WTC11 (cell line): ENCODE measurements around the gene ZNF385A. TPM values are rescaled to one million over a fixed set of nuclear protein-coding genes. Genes with fewer than 3 reads are reported as not detected.

Source experiments
- ATAC-seq: fragments of 200-7000 bp; cut with Tn5 transposase; 2 replicates; pipeline ENCODE4 v1.10.0; 2021; ENCODE audit warnings: mild to moderate bottlenecking, moderate library complexity
- CTCF ChIA-PET: fragments of 300-600 bp; sonication (Branson Sonifier 250); formaldehyde crosslinking; loops from one replicate; lab custom pipeline; 2021; ENCODE audit warnings: antibody characterized with exemption; lab: Charles Lee
- POLR2A ChIA-PET: fragments of 350-600 bp; sonication (Branson Sonifier 250); formaldehyde crosslinking; loops from one replicate; lab custom pipeline; 2021; ENCODE audit warnings: antibody characterized with exemption; lab: Charles Lee
- DNase-seq: peaks from one replicate; pipeline ENCODE4 v3.0.0; 2021; ENCODE audit warnings: low spot score
- H3K27ac Mint-ChIP-seq: 2 replicates; pipeline ENCODE4 v1.8.0; 2021; ENCODE audit warnings: mixed read lengths
- H3K27me3 Mint-ChIP-seq: 2 replicates; pipeline ENCODE4 v1.8.0; 2021; ENCODE audit warnings: low read depth, mild to moderate bottlenecking, moderate library complexity, mixed read lengths
- H3K36me3 Mint-ChIP-seq: 2 replicates; pipeline ENCODE4 v1.8.0; 2021; ENCODE audit warnings: mixed read lengths
- H3K4me1 Mint-ChIP-seq: 2 replicates; pipeline ENCODE4 v1.8.0; 2022; ENCODE audit warnings: mixed read lengths
- H3K4me3 Mint-ChIP-seq: 2 replicates; pipeline ENCODE4 v1.8.0; 2021; ENCODE audit warnings: mild to moderate bottlenecking, moderate library complexity, mixed read lengths
- H3K9me3 Mint-ChIP-seq: 2 replicates; pipeline ENCODE4 v1.8.0; 2021; ENCODE audit warnings: mixed read lengths
- ELF4 ChIP-seq: sonication (generic); formaldehyde crosslinking; IDR thresholded peaks from 2 replicates; pipeline ENCODE4 v1.8.1; 2022; ENCODE audit warnings: low read depth, mild to moderate bottlenecking, moderate library complexity, missing genetic modification reagents
- ESRRA ChIP-seq: sonication (generic); formaldehyde crosslinking; IDR thresholded peaks from 2 replicates; pipeline ENCODE4 v1.8.1; 2022; ENCODE audit warnings: mild to moderate bottlenecking, missing genetic modification reagents, borderline replicate concordance
- ETV6 ChIP-seq: sonication (generic); formaldehyde crosslinking; IDR thresholded peaks from 2 replicates; pipeline ENCODE4 v1.8.1; 2022; ENCODE audit warnings: mild to moderate bottlenecking, missing genetic modification reagents
- NR1H2 ChIP-seq: sonication (generic); formaldehyde crosslinking; IDR thresholded peaks from 2 replicates; pipeline ENCODE4 v1.9.0; 2021; ENCODE audit warnings: mild to moderate bottlenecking, moderate library complexity, missing genetic modification reagents
- PRRX2 ChIP-seq: fragments of 250-450 bp; sonication (Bioruptor Pico); IDR thresholded peaks from 2 replicates; pipeline ENCODE4 v1.8.0; 2021; ENCODE audit warnings: mild to moderate bottlenecking
- RORB ChIP-seq: fragments of 250-450 bp; sonication (Bioruptor Pico); IDR thresholded peaks from 2 replicates; pipeline ENCODE4 v1.9.0; 2021; ENCODE audit warnings: mild to moderate bottlenecking
- SOX15 ChIP-seq: fragments of 250-450 bp; sonication (Bioruptor Pico); IDR thresholded peaks from 2 replicates; pipeline ENCODE4 v1.9.0; 2021; ENCODE audit warnings: mild to moderate bottlenecking
- ZNF232 ChIP-seq: sonication (generic); formaldehyde crosslinking; IDR thresholded peaks from 2 replicates; pipeline ENCODE4 v1.8.0; 2022; ENCODE audit warnings: mild to moderate bottlenecking, missing genetic modification reagents
- ZNF671 ChIP-seq: fragments of 250-450 bp; sonication (Bioruptor Pico); IDR thresholded peaks from 2 replicates; pipeline ENCODE4 v1.8.0; 2021; ENCODE audit warnings: mild to moderate bottlenecking
- total RNA-seq: library from RNA; stranded (reverse); gene quantifications from 3 replicates; pipeline ENCODE4 v1.2.3, GENCODE V29; 2021
- TF ChIP-seq, protein P1 (sequence below): sonication (generic); formaldehyde crosslinking; IDR thresholded peaks from 2 replicates; pipeline ENCODE4 v1.8.0; 2022; ENCODE audit warnings: mild to moderate bottlenecking, missing genetic modification reagents
- TF ChIP-seq, protein P2 (sequence below): fragments of 200-600 bp; IDR thresholded peaks from 2 replicates; pipeline ENCODE4 v1.8.0; 2022; ENCODE audit warnings: antibody characterized with exemption
- TF ChIP-seq, protein P3 (sequence below): fragments of 250-450 bp; sonication (Bioruptor Pico); IDR thresholded peaks from 2 replicates; pipeline ENCODE4 v1.9.0; 2021; ENCODE audit warnings: mild to moderate bottlenecking
- TF ChIP-seq, protein P4 (sequence below): sonication (generic); formaldehyde crosslinking; IDR thresholded peaks from 2 replicates; pipeline ENCODE4 v1.8.0; 2022; ENCODE audit warnings: mild to moderate bottlenecking, missing genetic modification reagents
- TF ChIP-seq, protein P5 (sequence below): sonication (generic); formaldehyde crosslinking; IDR thresholded peaks from 2 replicates; pipeline ENCODE4 v1.8.0; 2023; ENCODE audit warnings: missing genetic modification reagents
- TF ChIP-seq, protein P6 (sequence below): sonication (generic); formaldehyde crosslinking; IDR thresholded peaks from 2 replicates; pipeline ENCODE4 v1.8.1; 2022; ENCODE audit warnings: low read depth, mild to moderate bottlenecking, moderate library complexity, missing genetic modification reagents, borderline replicate concordance

The ZNF385A gene
- total RNA-seq, 1 experiment from 2014 or later = 23.5 TPM

DNA sequence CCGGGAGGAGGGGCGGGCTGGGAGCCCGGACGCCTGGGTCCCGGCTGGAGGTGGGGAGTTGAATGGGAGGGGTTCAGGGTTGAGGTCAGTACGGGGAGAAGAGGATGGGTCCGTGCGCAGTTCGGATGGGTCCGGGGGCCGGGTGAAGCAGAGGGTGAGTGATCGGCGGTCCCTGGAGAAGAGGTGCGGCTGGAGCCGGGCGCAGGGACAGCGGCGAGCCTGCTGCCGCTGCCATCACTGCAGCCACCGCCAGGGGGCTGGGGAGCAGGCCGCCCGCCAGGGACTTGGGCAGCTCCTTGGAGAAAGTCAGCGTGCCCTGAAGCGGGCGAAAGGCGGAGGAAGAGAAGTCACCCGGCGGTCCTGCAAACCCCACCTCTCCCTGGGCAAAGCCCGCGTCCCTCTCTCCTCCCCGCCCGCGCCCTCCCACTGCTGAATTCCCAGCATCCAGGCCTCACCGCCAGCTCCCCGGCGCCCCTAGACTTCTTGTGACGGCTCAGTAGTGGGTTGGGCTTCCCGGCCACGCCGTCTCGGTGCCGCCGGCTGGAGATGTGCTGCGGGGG is 14.3 kb downstream of the ZNF385A start:
- ChIA-PET POLR2A (interaction anchor here (0.5 to 1.3 kb wide), 4 partner anchors 11 to 156 kb away, joined by 3 to 8 read pairs (median 4); no protein-coding TSS in a partner anchor), CTCF (interaction anchor here (0.6 to 2.9 kb wide), 52 partner anchors 10 to 241 kb away, joined by 3 to 167 read pairs (median 5); partner anchors contain the start of genes COPZ1, GTSF1, NCKAP1L and NFE2)
- Mint-ChIP-seq H3K27ac (no peak overlapping the region), H3K4me3 (peak overlapping the region; percentile 63), H3K27me3 (peaks cover 39% of the 10 kb centered on the region), H3K9me3 (no peaks in the 10 kb centered on the region), H3K4me1 (peaks cover 24% of the 10 kb centered on the region), H3K36me3 (peaks cover 20% of the 10 kb centered on the region)
- ATAC-seq = peak; percentile 84
- TF ChIP-seq PRRX2 (CRISPR knock-in tag) (no peak), RORB (no peak), SOX15 (CRISPR knock-in tag) (no peak)
- TF ChIP-seq, protein P1, sequence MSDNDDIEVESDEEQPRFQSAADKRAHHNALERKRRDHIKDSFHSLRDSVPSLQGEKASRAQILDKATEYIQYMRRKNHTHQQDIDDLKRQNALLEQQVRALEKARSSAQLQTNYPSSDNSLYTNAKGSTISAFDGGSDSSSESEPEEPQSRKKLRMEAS (CRISPR knock-in tag) = peak; percentile 44; the same call in 1 of the 2 replicates
- TF ChIP-seq, protein P2, sequence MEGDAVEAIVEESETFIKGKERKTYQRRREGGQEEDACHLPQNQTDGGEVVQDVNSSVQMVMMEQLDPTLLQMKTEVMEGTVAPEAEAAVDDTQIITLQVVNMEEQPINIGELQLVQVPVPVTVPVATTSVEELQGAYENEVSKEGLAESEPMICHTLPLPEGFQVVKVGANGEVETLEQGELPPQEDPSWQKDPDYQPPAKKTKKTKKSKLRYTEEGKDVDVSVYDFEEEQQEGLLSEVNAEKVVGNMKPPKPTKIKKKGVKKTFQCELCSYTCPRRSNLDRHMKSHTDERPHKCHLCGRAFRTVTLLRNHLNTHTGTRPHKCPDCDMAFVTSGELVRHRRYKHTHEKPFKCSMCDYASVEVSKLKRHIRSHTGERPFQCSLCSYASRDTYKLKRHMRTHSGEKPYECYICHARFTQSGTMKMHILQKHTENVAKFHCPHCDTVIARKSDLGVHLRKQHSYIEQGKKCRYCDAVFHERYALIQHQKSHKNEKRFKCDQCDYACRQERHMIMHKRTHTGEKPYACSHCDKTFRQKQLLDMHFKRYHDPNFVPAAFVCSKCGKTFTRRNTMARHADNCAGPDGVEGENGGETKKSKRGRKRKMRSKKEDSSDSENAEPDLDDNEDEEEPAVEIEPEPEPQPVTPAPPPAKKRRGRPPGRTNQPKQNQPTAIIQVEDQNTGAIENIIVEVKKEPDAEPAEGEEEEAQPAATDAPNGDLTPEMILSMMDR = peak; percentile 98
- DNase-seq = peak; percentile 89

DNA sequence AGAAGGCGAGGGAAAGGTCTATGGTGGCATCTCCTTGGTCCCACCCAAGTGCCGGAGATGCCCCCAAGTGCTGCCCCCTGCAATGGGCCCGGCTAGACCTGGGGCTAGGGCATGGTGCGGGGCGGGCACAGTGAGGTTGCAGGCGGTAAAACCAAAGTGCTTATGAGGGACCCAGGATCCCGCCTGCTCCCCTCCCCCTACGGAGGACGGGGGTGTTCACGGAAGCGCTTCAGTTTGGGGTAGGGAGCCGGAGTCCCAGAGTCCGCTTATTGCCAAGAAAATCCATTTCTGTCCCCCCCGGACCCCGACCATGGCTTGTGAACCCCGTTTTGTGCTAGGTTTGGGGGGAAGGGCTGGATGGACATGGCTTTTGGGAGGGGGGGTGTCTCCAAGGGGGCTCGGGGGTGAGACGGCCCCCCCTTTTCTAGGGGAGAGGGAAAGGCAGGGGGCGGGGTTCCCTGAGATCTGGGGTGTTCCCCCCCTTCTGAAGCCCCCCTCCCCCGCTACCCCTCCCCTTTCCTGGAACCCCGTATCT is 14.9 kb downstream of the ZNF385A start:
- Mint-ChIP-seq H3K36me3 (peaks cover 20% of the 10 kb centered on the region), H3K4me3 (peak overlapping the region; percentile 75), H3K9me3 (no peaks in the 10 kb centered on the region), H3K4me1 (peaks cover 24% of the 10 kb centered on the region), H3K27ac (no peak overlapping the region), H3K27me3 (peaks cover 42% of the 10 kb centered on the region)
- ChIA-PET CTCF (interaction anchor here (0.7 to 2.9 kb wide), 39 partner anchors 10 to 205 kb away, joined by 3 to 167 read pairs (median 7); partner anchors contain the start of genes COPZ1, GTSF1, NFE2 and ZNF385A), POLR2A (interaction anchor here (1.3 kb wide), 1 partner anchor 18 kb away, joined by 8 read pairs; no protein-coding TSS in a partner anchor)
- no peak for DNase-seq
- ATAC-seq = no peak
- TF ChIP-seq ZNF671 (CRISPR knock-in tag) = no peak
- TF ChIP-seq, protein P1 (CRISPR knock-in tag) = no peak
- no peak for TF ChIP-seq NR1H2 (CRISPR knock-in tag)
- TF ChIP-seq, protein P3, sequence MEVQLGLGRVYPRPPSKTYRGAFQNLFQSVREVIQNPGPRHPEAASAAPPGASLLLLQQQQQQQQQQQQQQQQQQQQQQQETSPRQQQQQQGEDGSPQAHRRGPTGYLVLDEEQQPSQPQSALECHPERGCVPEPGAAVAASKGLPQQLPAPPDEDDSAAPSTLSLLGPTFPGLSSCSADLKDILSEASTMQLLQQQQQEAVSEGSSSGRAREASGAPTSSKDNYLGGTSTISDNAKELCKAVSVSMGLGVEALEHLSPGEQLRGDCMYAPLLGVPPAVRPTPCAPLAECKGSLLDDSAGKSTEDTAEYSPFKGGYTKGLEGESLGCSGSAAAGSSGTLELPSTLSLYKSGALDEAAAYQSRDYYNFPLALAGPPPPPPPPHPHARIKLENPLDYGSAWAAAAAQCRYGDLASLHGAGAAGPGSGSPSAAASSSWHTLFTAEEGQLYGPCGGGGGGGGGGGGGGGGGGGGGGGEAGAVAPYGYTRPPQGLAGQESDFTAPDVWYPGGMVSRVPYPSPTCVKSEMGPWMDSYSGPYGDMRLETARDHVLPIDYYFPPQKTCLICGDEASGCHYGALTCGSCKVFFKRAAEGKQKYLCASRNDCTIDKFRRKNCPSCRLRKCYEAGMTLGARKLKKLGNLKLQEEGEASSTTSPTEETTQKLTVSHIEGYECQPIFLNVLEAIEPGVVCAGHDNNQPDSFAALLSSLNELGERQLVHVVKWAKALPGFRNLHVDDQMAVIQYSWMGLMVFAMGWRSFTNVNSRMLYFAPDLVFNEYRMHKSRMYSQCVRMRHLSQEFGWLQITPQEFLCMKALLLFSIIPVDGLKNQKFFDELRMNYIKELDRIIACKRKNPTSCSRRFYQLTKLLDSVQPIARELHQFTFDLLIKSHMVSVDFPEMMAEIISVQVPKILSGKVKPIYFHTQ (CRISPR knock-in tag) = no peak
- no peak for TF ChIP-seq SOX15 (CRISPR knock-in tag)
- no peak for TF ChIP-seq ELF4 (CRISPR knock-in tag)
- TF ChIP-seq, protein P4, sequence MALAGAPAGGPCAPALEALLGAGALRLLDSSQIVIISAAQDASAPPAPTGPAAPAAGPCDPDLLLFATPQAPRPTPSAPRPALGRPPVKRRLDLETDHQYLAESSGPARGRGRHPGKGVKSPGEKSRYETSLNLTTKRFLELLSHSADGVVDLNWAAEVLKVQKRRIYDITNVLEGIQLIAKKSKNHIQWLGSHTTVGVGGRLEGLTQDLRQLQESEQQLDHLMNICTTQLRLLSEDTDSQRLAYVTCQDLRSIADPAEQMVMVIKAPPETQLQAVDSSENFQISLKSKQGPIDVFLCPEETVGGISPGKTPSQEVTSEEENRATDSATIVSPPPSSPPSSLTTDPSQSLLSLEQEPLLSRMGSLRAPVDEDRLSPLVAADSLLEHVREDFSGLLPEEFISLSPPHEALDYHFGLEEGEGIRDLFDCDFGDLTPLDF (CRISPR knock-in tag) = no peak
- no peak for TF ChIP-seq ZNF232
- TF ChIP-seq ETV6 (CRISPR knock-in tag) = no peak
- TF ChIP-seq ESRRA (CRISPR knock-in tag) = no peak
- TF ChIP-seq, protein P5, sequence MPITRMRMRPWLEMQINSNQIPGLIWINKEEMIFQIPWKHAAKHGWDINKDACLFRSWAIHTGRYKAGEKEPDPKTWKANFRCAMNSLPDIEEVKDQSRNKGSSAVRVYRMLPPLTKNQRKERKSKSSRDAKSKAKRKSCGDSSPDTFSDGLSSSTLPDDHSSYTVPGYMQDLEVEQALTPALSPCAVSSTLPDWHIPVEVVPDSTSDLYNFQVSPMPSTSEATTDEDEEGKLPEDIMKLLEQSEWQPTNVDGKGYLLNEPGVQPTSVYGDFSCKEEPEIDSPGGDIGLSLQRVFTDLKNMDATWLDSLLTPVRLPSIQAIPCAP (CRISPR knock-in tag) = no peak
- TF ChIP-seq, protein P6, sequence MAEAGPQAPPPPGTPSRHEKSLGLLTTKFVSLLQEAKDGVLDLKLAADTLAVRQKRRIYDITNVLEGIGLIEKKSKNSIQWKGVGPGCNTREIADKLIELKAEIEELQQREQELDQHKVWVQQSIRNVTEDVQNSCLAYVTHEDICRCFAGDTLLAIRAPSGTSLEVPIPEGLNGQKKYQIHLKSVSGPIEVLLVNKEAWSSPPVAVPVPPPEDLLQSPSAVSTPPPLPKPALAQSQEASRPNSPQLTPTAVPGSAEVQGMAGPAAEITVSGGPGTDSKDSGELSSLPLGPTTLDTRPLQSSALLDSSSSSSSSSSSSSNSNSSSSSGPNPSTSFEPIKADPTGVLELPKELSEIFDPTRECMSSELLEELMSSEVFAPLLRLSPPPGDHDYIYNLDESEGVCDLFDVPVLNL (CRISPR knock-in tag) = no peak
